SU-DHL-6 (cell line): ENCODE measurements around the gene LAMA2.

Source experiments
- H2AFZ ChIP-seq: fragments of 200-600 bp; sonication (generic); 2 replicates; pipeline ENCODE4 v1.6.1; 2014; ENCODE audit warnings: low read depth, mild to moderate bottlenecking, moderate library complexity, mixed read lengths, antibody characterized with exemption, low read length; ENCODE audit not compliant: severe bottlenecking
- H3F3A ChIP-seq: fragments of 200-600 bp; shearing (Covaris generic); 2 replicates; pipeline ENCODE4 v1.6.0; 2016; ENCODE audit warnings: antibody characterized with exemption, mild to moderate bottlenecking; ENCODE audit not compliant: insufficient read depth
- H3K27ac ChIP-seq: fragments of 200-600 bp; sonication (generic); 2 replicates; pipeline ENCODE4 v1.5.1; 2016; ENCODE audit warnings: low read depth, mild to moderate bottlenecking, low read length, moderate library complexity, mixed read lengths
- H3K27me3 ChIP-seq: fragments of 200-600 bp; sonication (generic), shearing (Covaris generic); 2 replicates; pipeline ENCODE4 v1.6.0; 2014; ENCODE audit warnings: mild to moderate bottlenecking, low read length
- H3K36me3 ChIP-seq: fragments of 200-600 bp; sonication (generic); 2 replicates; pipeline ENCODE4 v1.6.1; 2014; ENCODE audit warnings: mild to moderate bottlenecking, low read length, mixed read lengths
- H3K4me2 ChIP-seq: fragments of 300-600, 200-600 bp; shearing (Covaris generic), sonication (generic); 2 replicates; pipeline ENCODE4 v1.6.0; 2014; ENCODE audit warnings: low read length, low read depth, mild to moderate bottlenecking; ENCODE audit not compliant: poor library complexity, severe bottlenecking
- H3K4me3 ChIP-seq: fragments of 200-600 bp; sonication (generic); 2 replicates; pipeline ENCODE4 v1.5.1; 2014; ENCODE audit warnings: antibody characterized with exemption, low read length, mild to moderate bottlenecking, mixed read lengths; ENCODE audit not compliant: insufficient read depth, poor library complexity, severe bottlenecking
- H3K79me2 ChIP-seq: fragments of 200-600 bp; sonication (generic); 2 replicates; pipeline ENCODE4 v1.6.1; 2014; ENCODE audit warnings: mild to moderate bottlenecking, low read length, moderate library complexity; ENCODE audit not compliant: insufficient read depth
- H3K9ac ChIP-seq: fragments of 200-600 bp; sonication (generic); 2 replicates; pipeline ENCODE4 v1.7.0; 2014; ENCODE audit warnings: mild to moderate bottlenecking, low read length
- H3K9me2 ChIP-seq: fragments of 200-600 bp; sonication (generic); replicated peaks from 2 replicates; pipeline ENCODE4 v1.6.1; 2014; ENCODE audit warnings: low read length; ENCODE audit not compliant: insufficient read depth
- H3K9me3 ChIP-seq: fragments of 200-600 bp; sonication (generic); 2 replicates; pipeline ENCODE4 v1.6.1; 2014; ENCODE audit warnings: low read length, mixed read lengths; ENCODE audit not compliant: insufficient read depth
- H4K20me1 ChIP-seq: fragments of 200-600 bp; sonication (generic); 2 replicates; pipeline ENCODE4 v1.6.1; 2014; ENCODE audit warnings: low read depth, mild to moderate bottlenecking, antibody characterized with exemption, low read length, moderate library complexity, mixed read lengths
- CTCF ChIP-seq: fragments of 200-600 bp; sonication (generic); IDR thresholded peaks from one replicate; pipeline ENCODE4 v1.5.1; 2017; ENCODE audit warnings: antibody characterized with exemption, mild to moderate bottlenecking, low read length, moderate library complexity; ENCODE audit not compliant: insufficient read depth, poor library complexity, severe bottlenecking
- EZH2phosphoT487 ChIP-seq: fragments of 200-600 bp; sonication (generic), shearing (Covaris generic); conservative IDR thresholded peaks from 2 replicates; pipeline ENCODE4 v1.6.1; 2018; ENCODE audit warnings: mild to moderate bottlenecking, antibody characterized with exemption, low read length, moderate library complexity, mixed read lengths

LAMA2 gene

GRCh38 chr6:129381885-129382284 lies 498.9 kb downstream of the LAMA2 start:
- Histone ChIP-seq H3K9me2 (no peaks in the 10 kb centered on the region), H3K27ac (no peak overlapping the region), H3K4me2 (no peak overlapping the region), H3K9me3 (no peaks in the 10 kb centered on the region), H2AFZ (no peak overlapping the region), H3K27me3 (no peaks in the 10 kb centered on the region), H3K4me3 (no peak overlapping the region), H3K9ac (no peak overlapping the region), H3K36me3 (no peaks in the 10 kb centered on the region), H3K79me2 (no peaks in the 10 kb centered on the region), H4K20me1 (no peaks in the 10 kb centered on the region), H3F3A (no peaks in the 10 kb centered on the region)
- TF ChIP-seq CTCF: no peak

GRCh38 chr6:129382916-129383315 lies 500.0 kb downstream of the LAMA2 start:
- Histone ChIP-seq H2AFZ (no peak overlapping the region), H3K9me2 (no peaks in the 10 kb centered on the region), H3F3A (no peaks in the 10 kb centered on the region), H3K4me2 (no peak overlapping the region), H3K79me2 (no peaks in the 10 kb centered on the region), H3K27ac (no peak overlapping the region), H4K20me1 (no peaks in the 10 kb centered on the region), H3K9me3 (no peaks in the 10 kb centered on the region), H3K36me3 (no peaks in the 10 kb centered on the region), H3K27me3 (no peaks in the 10 kb centered on the region), H3K9ac (no peak overlapping the region), H3K4me3 (no peak overlapping the region)
- no peak for TF ChIP-seq CTCF
- TF ChIP-seq EZH2phosphoT487: no peak

GRCh38 chr6:129385117-129385516 lies 502.2 kb downstream of the LAMA2 start:
- Histone ChIP-seq H2AFZ (no peak overlapping the region), H3F3A (no peaks in the 10 kb centered on the region)
- TF ChIP-seq EZH2phosphoT487: no peak
- TF ChIP-seq CTCF: no peak

GRCh38 chr6:129390900-129391299 lies 508.0 kb downstream of the LAMA2 start:
- Histone ChIP-seq H2AFZ (no peak overlapping the region), H3F3A (no peaks in the 10 kb centered on the region), H3K27ac (no peak overlapping the region), H3K4me2 (no peak overlapping the region), H3K4me3 (no peak overlapping the region), H3K27me3 (no peaks in the 10 kb centered on the region), H4K20me1 (no peaks in the 10 kb centered on the region), H3K79me2 (no peaks in the 10 kb centered on the region), H3K9ac (no peak overlapping the region), H3K36me3 (no peaks in the 10 kb centered on the region), H3K9me3 (no peaks in the 10 kb centered on the region), H3K9me2 (no peaks in the 10 kb centered on the region)
- no peak for TF ChIP-seq CTCF
- TF ChIP-seq EZH2phosphoT487: no peak

More at GRCh38 chr6:129385117-129385516, 502.2 kb downstream of the LAMA2 start:
- Histone ChIP-seq H3K9me3 (no peaks in the 10 kb centered on the region), H3K79me2 (no peaks in the 10 kb centered on the region), H3K27me3 (no peaks in the 10 kb centered on the region), H3K36me3 (no peaks in the 10 kb centered on the region), H3K4me2 (no peak overlapping the region), H3K4me3 (no peak overlapping the region), H4K20me1 (no peaks in the 10 kb centered on the region), H3K27ac (no peak overlapping the region), H3K9ac (no peak overlapping the region), H3K9me2 (no peaks in the 10 kb centered on the region)
